GM12878 (cell line): ENCODE results near the gene UBR3.
"Not testable (repeated sequence)": the region's sequence is repeated elsewhere in the genome, so short reads cannot be mapped to it uniquely, and the experiment has no call there.

ENCODE experiments used
- GABPA ChIP-seq: IDR thresholded peaks from 2 replicates; pipeline ENCODE4 v1.6.1; 2014; ENCODE audit warnings: antibody characterized with exemption, low read depth, mild to moderate bottlenecking, inconsistent platforms
- IKZF2 ChIP-seq, 2 experiments: fragments of 450-650 bp; IDR thresholded peaks; 2 replicates each; pipeline ENCODE4 v1.6.1; 2017; ENCODE audit warnings: mild to moderate bottlenecking in 2 of 2, moderate library complexity in 2 of 2
- JUND ChIP-seq: IDR thresholded peaks from 2 replicates; pipeline ENCODE4 v1.6.1; 2012; ENCODE audit warnings: low read depth, mild to moderate bottlenecking, low read length, improper control_type of control experiment, moderate library complexity
- POLR2AphosphoS5 ChIP-seq: IDR thresholded peaks from 2 replicates; pipeline ENCODE4 v1.6.1; 2011; ENCODE audit warnings: mild to moderate bottlenecking, low read length, inconsistent platforms
- SIN3A ChIP-seq: IDR thresholded peaks from 2 replicates; pipeline ENCODE4 v1.6.1; 2012; ENCODE audit warnings: low read depth, low read length, improper control_type of control experiment
- TF ChIP-seq, protein P1 (sequence below), 3 experiments: IDR thresholded peaks in 2 of 3; conservative IDR thresholded peaks in 1 of 3; 2 replicates each; pipeline ENCODE4 v1.5.1; 2011; ENCODE audit warnings: low read depth in 3 of 3, low read length in 3 of 3, mild to moderate bottlenecking in 3 of 3, control low read depth in 2 of 3, moderate library complexity in 2 of 3, inconsistent platforms in 1 of 3, mixed read lengths in 1 of 3; ENCODE audit not compliant: control insufficient read depth in 2 of 3, insufficient read depth in 1 of 3; ENCODE audit errors: extremely low read depth in 1 of 3
- TF ChIP-seq, protein P2 (sequence below): IDR thresholded peaks from 2 replicates; pipeline ENCODE4 v1.6.1; 2012; ENCODE audit warnings: mild to moderate bottlenecking, low read depth, low read length

DNA sequence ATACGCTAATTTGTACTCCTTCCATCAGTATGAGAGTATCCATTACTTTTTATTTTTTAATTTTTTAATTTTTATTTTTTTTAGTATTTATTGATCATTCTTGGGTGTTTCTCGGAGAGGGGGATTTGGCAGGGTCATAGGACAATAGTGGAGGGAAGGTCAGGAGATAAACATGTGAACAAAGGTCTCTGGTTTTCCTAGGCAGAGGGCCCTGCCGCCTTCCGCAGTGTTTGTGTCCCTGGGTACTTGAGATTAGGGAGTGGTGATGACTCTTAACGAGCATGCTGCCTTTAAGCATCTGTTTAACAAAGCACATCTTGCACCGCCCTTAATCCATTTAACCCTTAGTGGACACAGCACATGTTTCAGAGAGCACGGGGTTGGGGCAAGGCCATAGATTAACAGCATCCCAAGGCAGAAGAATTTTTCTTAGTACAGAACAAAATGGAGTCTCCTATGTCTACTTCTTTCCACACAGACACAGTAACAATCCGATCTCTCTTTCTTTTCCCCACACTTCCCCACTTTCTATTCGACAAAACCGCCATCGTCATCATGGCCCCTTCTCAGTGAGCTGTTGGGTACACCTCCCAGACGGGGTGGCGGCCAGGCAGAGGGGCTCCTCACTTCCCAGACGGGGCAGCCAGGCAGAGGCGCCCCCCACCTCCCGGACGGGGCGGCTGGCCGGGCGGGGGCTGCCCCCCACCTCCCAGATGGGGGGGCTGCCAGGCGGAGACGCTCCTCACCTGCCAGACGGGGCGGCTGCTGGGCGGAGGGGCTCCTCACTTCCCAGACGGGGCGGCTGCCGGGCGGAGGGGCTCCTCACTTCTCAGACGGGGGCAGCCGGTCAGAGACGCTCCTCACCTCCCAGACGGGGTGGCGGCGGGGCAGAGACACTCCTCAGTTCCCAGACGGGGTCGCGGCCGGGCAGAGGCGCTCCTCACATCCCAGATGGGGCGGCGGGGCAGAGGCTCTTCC, 28.3 kb downstream of the UBR3 start:
- TF ChIP-seq IKZF2 (IDR thresholded peaks at IDR 0.05); SIN3A; POLR2AphosphoS5; JUND; GABPA: not testable (repeated sequence)
- TF ChIP-seq, protein P1, sequence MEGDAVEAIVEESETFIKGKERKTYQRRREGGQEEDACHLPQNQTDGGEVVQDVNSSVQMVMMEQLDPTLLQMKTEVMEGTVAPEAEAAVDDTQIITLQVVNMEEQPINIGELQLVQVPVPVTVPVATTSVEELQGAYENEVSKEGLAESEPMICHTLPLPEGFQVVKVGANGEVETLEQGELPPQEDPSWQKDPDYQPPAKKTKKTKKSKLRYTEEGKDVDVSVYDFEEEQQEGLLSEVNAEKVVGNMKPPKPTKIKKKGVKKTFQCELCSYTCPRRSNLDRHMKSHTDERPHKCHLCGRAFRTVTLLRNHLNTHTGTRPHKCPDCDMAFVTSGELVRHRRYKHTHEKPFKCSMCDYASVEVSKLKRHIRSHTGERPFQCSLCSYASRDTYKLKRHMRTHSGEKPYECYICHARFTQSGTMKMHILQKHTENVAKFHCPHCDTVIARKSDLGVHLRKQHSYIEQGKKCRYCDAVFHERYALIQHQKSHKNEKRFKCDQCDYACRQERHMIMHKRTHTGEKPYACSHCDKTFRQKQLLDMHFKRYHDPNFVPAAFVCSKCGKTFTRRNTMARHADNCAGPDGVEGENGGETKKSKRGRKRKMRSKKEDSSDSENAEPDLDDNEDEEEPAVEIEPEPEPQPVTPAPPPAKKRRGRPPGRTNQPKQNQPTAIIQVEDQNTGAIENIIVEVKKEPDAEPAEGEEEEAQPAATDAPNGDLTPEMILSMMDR (IDR thresholded peaks at IDR 0.05 in 2 of 3, conservative IDR thresholded peaks at IDR 0.05 in 1 of 3; ENCODE audit: control insufficient read depth in 2 of 3, extremely low read depth in 1 of 3, insufficient read depth in 1 of 3, low read depth in 3 of 3, low read length in 3 of 3) = not testable (repeated sequence)
- TF ChIP-seq, protein P2, sequence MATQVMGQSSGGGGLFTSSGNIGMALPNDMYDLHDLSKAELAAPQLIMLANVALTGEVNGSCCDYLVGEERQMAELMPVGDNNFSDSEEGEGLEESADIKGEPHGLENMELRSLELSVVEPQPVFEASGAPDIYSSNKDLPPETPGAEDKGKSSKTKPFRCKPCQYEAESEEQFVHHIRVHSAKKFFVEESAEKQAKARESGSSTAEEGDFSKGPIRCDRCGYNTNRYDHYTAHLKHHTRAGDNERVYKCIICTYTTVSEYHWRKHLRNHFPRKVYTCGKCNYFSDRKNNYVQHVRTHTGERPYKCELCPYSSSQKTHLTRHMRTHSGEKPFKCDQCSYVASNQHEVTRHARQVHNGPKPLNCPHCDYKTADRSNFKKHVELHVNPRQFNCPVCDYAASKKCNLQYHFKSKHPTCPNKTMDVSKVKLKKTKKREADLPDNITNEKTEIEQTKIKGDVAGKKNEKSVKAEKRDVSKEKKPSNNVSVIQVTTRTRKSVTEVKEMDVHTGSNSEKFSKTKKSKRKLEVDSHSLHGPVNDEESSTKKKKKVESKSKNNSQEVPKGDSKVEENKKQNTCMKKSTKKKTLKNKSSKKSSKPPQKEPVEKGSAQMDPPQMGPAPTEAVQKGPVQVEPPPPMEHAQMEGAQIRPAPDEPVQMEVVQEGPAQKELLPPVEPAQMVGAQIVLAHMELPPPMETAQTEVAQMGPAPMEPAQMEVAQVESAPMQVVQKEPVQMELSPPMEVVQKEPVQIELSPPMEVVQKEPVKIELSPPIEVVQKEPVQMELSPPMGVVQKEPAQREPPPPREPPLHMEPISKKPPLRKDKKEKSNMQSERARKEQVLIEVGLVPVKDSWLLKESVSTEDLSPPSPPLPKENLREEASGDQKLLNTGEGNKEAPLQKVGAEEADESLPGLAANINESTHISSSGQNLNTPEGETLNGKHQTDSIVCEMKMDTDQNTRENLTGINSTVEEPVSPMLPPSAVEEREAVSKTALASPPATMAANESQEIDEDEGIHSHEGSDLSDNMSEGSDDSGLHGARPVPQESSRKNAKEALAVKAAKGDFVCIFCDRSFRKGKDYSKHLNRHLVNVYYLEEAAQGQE = not testable (repeated sequence)
